Upper lobe of left lung (tissue), 6 donors: ENCODE results near the gene SCNN1B. TPM values are rescaled to one million over a fixed set of nuclear protein-coding genes. Genes with fewer than 3 reads are reported as not detected.
A peak's percentile ranks its signal among the peaks of the same experiment; 100 is the strongest.

Source experiments
- ATAC-seq, 2 donors: fragments of 200-7000 bp; cut with Tn5 transposase; one replicate each; pipeline ENCODE4 v1.9.1; 2022; ENCODE audit warnings: mild to moderate bottlenecking in 2 of 2, moderate library complexity in 2 of 2; ENCODE audit not compliant: low FRiP score in 2 of 2
- DNase-seq, 2 donors: peaks; one replicate each; pipeline ENCODE4 v3.0.0-alpha.2; 2019 to 2020
- H3K27ac ChIP-seq, 4 donors: fragments of 200-600 bp; sonication (generic); one replicate each; pipeline ENCODE4 v1.5.1; 2016 to 2019
- H3K27me3 ChIP-seq, 4 donors: fragments of 200-600 bp; sonication (generic); one replicate each; pipeline ENCODE4 v1.5.1; 2017 to 2019
- H3K36me3 ChIP-seq, 4 donors: fragments of 200-600 bp; sonication (generic); one replicate each; pipeline ENCODE4 v1.5.1; 2016 to 2019
- H3K4me1 ChIP-seq, 4 donors: fragments of 200-600 bp; sonication (generic); one replicate each; pipeline ENCODE4 v1.5.1; 2018 to 2019
- H3K4me3 ChIP-seq, 4 donors: fragments of 200-600 bp; sonication (generic); one replicate each; pipeline ENCODE4 v1.5.1; 2017 to 2019; ENCODE audit warnings: mild to moderate bottlenecking in 2 of 4, moderate library complexity in 1 of 4
- H3K9me3 ChIP-seq, 4 donors: fragments of 200-600 bp; sonication (generic); one replicate each; pipeline ENCODE4 v1.5.1; 2018 to 2019
- EP300 ChIP-seq, 4 donors: sonication (generic); formaldehyde crosslinking; IDR thresholded peaks; one replicate each; pipeline ENCODE4 v1.5.1; 2017; ENCODE audit warnings: antibody characterized with exemption in 4 of 4, control low read depth in 2 of 4
- POLR2A ChIP-seq, 4 donors: fragments of 450-650 bp; IDR thresholded peaks; one replicate each; pipeline ENCODE4 v1.5.1; 2016 to 2017; ENCODE audit warnings: antibody characterized with exemption in 4 of 4, mild to moderate bottlenecking in 2 of 4
- POLR2AphosphoS5 ChIP-seq, 2 donors: sonication (generic); formaldehyde crosslinking; IDR thresholded peaks; one replicate each; pipeline ENCODE4 v1.5.1; 2017; ENCODE audit warnings: antibody characterized with exemption in 2 of 2
- WGBS, 2 donors: methylation state at CpG; one replicate each; pipeline ENCODE4 v1.1.5; 2017 to 2018; 5-methylcytosine and 5-hydroxymethylcytosine counted together
- total RNA-seq, 6 donors: library from RNA; depleted of rRNA in 4 of 6; stranded (reverse); fragments of >200 nt in 4 of 6; gene quantifications; one replicate each; pipeline versions ENCODE4 v1.1.0 to v1.2.1, GENCODE V29; 2016 to 2021
- TF ChIP-seq, protein P1 (sequence below), 6 experiments: fragments of 450-650 bp in 4 of 6; fragments of 200-600 bp in 2 of 6; sonication (generic) in 2 of 6; IDR thresholded peaks; one replicate each; pipeline ENCODE4 v1.5.1; 2016 to 2019; ENCODE audit warnings: antibody characterized with exemption in 6 of 6
- donor health status: DM: no; HTN: no; CAD: no; lungs with moderate emphysema.
- donor health status: DM: no; HTN: yes; CAD: no; lungs with severe emphysema.

The SCNN1B gene
- total RNA-seq, 6 donors from 2014 or later: 40.3 to 82.0 (median 56.7) TPM

DNA sequence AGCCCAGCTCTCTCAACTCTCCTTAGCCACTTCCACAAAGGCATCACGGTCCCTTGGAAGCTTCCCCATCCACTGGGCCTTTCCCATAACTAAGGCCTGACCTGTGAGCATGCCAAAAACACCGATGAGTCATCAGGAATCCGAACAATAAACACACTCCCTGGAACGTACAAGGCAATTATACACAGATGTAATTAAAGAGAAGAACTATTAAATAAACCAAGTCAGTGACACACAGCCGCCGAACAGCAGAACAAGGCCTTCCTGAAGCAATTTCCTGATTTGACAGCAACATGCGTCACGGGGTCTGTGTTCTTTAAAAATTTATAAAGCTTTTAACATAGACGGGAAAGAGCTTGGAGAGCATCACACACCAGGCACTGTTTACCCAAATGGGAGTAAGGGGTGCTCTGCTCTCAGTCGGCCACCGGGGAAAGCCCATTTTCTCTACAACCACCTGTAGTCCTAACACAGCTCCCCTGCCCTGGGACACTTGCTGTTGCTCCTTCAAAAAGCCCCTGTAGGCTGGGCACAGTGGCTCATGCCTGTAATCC is 121.5 kb downstream of the SCNN1B start:
- Histone ChIP-seq H3K4me1 (peaks cover 21 to 30% (median 23%) of the 10 kb centered on the region in 4 donors), H3K27me3 (no peaks in the 10 kb centered on the region), H3K4me3 (no peak overlapping the region), H3K27ac (peak overlapping the region; percentile 86 to 92 (median 89)), H3K36me3 (peaks cover 0 to under 1% (median 0%) of the 10 kb centered on the region in 4 donors), H3K9me3 (no peaks in the 10 kb centered on the region)
- peak in 1 of 2 donors; percentile 86 for DNase-seq
- TF ChIP-seq, protein P1, sequence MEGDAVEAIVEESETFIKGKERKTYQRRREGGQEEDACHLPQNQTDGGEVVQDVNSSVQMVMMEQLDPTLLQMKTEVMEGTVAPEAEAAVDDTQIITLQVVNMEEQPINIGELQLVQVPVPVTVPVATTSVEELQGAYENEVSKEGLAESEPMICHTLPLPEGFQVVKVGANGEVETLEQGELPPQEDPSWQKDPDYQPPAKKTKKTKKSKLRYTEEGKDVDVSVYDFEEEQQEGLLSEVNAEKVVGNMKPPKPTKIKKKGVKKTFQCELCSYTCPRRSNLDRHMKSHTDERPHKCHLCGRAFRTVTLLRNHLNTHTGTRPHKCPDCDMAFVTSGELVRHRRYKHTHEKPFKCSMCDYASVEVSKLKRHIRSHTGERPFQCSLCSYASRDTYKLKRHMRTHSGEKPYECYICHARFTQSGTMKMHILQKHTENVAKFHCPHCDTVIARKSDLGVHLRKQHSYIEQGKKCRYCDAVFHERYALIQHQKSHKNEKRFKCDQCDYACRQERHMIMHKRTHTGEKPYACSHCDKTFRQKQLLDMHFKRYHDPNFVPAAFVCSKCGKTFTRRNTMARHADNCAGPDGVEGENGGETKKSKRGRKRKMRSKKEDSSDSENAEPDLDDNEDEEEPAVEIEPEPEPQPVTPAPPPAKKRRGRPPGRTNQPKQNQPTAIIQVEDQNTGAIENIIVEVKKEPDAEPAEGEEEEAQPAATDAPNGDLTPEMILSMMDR (IDR thresholded peaks at IDR 0.05): no peak
- TF ChIP-seq EP300 (IDR thresholded peaks at IDR 0.05) (peak; percentile 61 to 96 (median 78)), POLR2A (IDR thresholded peaks at IDR 0.05) (no peak), POLR2AphosphoS5 (IDR thresholded peaks at IDR 0.05) (peak; percentile 90 to 95)
- peak; percentile 91 to 92 for ATAC-seq
- 27 to 28% methylated on average over 10 to 11 of the region's 11 CpGs for WGBS, 2 donors

DNA sequence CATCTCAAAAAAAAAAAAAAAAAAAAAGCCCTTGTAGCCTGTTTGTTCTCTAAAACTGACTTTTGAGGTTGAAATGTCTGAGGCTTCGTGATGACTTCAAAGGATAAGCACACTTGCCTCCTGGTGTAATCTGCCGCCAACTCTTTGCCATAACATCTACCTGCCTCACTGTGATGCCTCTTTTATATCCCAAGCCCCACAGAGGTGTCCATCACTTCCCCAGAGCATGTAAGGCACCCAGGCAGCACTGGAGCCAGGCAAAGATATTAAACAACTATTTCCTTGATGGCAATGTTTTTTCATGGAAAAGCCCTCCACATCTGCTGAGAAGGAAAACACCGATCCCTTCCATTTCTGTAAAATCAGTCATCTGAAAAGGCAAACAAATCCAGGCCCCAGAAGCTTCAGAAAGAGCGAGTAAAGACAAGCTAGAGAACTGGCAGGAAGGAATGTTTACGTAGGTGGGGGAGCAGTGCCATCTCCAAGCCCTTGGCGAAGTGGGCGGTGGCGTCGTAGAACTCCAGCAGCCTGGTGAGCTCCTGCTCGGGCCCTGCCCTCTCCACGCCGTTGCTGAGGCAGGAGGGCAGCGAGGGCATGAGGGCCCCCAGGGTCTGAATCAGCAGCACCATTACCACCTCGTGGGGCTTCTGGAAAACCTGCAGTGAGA is 122.3 kb downstream of the SCNN1B start:
- peaks cover 21 to 30% (median 23%) of the 10 kb centered on the region in 4 donors for H3K4me1 ChIP-seq
- WGBS, 2 donors: 60 to 71% methylated on average over 10 to 14 of the region's 14 CpGs
- ATAC-seq: peak; percentile 53 to 65
- peak in 1 of 2 donors; percentile 73 for DNase-seq
- TF ChIP-seq POLR2A (IDR thresholded peaks at IDR 0.05): no peak
- peak in 1 of 4 donors; percentile 27 for TF ChIP-seq EP300 (IDR thresholded peaks at IDR 0.05)
- peak in 1 of 2 donors; percentile 66 for TF ChIP-seq POLR2AphosphoS5 (IDR thresholded peaks at IDR 0.05)
- H3K27ac ChIP-seq: peak overlapping the region; percentile 86 to 92 (median 89)
- peaks cover 0 to 6% (median 1%) of the 10 kb centered on the region in 4 donors for H3K36me3 ChIP-seq
- no peak overlapping the region for H3K4me3 ChIP-seq
- no peaks in the 10 kb centered on the region for H3K27me3 ChIP-seq
- no peaks in the 10 kb centered on the region for H3K9me3 ChIP-seq

DNA sequence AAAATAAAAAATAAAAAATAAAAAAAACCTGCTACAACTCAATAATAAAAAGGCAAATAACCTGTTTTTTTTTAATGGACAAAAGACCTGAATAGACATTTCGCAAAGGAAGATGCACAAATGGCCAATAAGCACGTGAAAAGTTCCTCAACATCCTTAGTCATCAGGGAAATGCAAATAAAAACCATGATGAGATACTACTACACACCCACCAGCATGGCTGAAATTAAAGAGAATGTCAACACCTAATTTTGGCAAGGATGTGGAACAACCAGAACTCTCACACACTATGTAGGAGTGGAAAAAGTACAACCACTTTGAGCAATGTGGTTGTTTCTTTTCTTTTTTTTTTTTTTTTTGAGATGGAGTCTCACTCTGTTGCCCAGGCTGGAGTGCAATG is 126.2 kb downstream of the SCNN1B start:
- DNase-seq (no peak), ATAC-seq (no peak)
- TF ChIP-seq EP300 (IDR thresholded peaks at IDR 0.05): no peak
- no peak for TF ChIP-seq POLR2A (IDR thresholded peaks at IDR 0.05)
- TF ChIP-seq, protein P1 (IDR thresholded peaks at IDR 0.05): no peak
- TF ChIP-seq POLR2AphosphoS5 (IDR thresholded peaks at IDR 0.05): no peak
- Histone ChIP-seq H3K9me3 (no peaks in the 10 kb centered on the region), H3K4me3 (no peak overlapping the region), H3K27me3 (no peaks in the 10 kb centered on the region), H3K4me1 (peaks cover 18 to 27% (median 22%) of the 10 kb centered on the region in 4 donors), H3K27ac (no peak overlapping the region), H3K36me3 (peaks cover 0 to 42% (median 15%) of the 10 kb centered on the region in 4 donors)
- WGBS, 2 donors: 78% methylated on average over 2 of the region's 2 CpGs

Other genes with a start within 250 kb of the SCNN1B start
- 10 to 100 TPM in 5 of 6 donors, 1 to 10 TPM in 1; 8.8 to 20.2 (median 15.0) TPM for gene USP31, start 152.8 kb upstream of the SCNN1B start, total RNA-seq
- gene SCNN1G, start 119.6 kb upstream of the SCNN1B start, total RNA-seq: 10 to 100 TPM; 10.8 to 16.8 (median 13.8) TPM
- gene COG7, start 150.9 kb downstream of the SCNN1B start, total RNA-seq: 10 to 100 TPM; 16.9 to 61.8 (median 24.8) TPM
- 100 to 1,000 TPM in 5 of 6 donors, 10 to 100 TPM in 1; 84.4 to 197 (median 164) TPM for gene GGA2, start 208.2 kb downstream of the SCNN1B start, total RNA-seq